ENCODE data around the gene A4GALT. TPM values are rescaled to one million over a fixed set of nuclear protein-coding genes. Genes with fewer than 3 reads are reported as not detected.
A peak's percentile ranks its signal among the peaks of the same experiment; 100 is the strongest.

Gene A4GALT
- total and polyA plus RNA-seq, 5 experiments from 2014 or later = not detected

DNA sequence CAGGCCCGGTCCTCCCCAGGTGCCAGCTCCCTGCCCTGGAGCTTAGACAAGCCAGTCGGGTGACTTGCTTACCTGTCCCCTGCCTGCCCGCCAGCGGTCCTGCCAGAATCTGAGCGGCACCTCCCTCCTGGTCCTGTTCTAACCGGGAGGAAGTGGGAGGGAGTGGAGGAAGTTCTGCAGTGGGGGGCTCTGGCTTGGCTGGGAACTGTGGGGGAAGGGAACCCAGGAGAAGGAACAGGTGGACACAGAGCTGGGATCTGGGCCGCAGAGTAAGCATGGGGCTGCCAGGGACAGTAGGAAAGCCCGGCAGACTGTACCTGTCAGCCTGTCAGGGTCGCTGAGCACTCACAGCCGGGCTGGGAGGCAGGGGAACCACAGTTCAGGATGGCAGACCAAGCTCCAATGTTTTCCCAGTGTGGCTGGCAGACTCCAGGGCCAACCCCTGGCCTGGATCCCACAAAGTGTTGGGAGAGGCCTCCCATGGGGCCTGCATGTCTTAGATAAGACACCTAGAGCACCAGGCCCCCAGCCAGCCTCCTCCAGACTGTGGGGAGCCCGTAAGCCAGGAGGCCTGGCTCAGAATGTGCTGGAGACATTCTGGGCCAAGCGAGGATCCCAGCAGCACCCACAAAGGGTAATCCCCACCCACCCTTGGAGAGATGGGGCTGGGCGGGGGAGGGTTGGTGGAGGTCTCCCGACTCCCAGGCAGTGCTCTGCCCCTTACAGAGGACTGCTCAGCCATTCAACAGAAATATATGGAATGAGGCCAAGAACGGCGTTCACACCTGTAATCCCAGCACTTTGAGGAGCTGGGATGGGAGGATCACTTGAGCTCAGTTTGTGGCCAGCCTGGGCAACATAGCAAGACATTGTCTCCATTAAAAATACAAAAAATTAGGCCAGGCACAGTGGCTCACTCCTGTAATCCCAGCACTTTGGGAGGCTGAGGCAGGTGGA is 73.8 kb downstream of the A4GALT start:
- DNase-seq = no peak

DNA sequence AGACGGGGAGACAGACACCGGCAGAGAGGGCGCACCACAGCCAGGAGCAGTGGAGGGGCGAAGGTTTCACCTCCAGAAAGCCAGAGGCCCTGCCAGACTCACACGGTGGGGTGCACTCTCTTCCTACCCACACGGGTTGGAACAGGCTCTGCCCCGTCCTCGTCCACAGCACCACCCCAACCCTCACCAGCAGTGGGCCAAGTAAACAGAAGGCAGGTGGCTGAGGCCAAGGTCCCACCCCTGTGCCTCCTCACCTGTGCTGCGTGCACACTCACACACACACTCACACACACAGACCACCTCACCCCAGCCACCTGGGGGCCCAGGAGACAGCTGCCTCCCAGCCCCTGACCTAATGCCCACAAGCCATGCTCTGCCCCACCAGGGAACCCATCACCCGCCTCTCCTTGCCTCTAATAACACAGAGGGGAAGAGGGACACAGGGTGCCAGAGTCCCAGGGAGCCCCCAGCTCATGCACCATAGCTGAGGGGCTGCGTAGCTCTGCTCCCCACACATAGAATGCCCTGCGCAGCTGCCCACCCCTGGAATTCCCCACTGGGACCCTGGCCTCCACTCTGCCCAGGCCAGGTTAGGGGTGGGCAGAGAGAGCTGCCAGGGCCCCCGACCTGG is 74.6 kb downstream of the A4GALT start:
- no peak for ATAC-seq
- Mint-ChIP-seq H3K27me3 (no peaks in the 10 kb centered on the region), H3K27ac (peak overlapping the region in 4 of 10 donors; percentile 36 to 77 (median 56)), H3K36me3 (no peaks in the 10 kb centered on the region), H3K4me1 (peaks cover 20 to 60% (median 52%) of the 10 kb centered on the region in 4 donors), H3K4me3 (peak overlapping the region in 3 of 10 donors; percentile 4 to 29 (median 12)), H3K9me3 (no peaks in the 10 kb centered on the region)
- DNase-seq = no peak
- POLR2A ChIA-PET = interaction anchor here (6.2 kb wide), 1 partner anchor 31 kb away, joined by 54 read pairs; the partner anchor contains the start of gene POLDIP3

More for the DNA sequence above, 73.8 kb downstream of the A4GALT start:
- Mint-ChIP-seq H3K27ac (peak overlapping the region in 5 of 10 donors; percentile 32 to 93 (median 88)), H3K4me1 (peaks cover 20 to 56% (median 50%) of the 10 kb centered on the region in 4 donors), H3K9me3 (no peaks in the 10 kb centered on the region), H3K36me3 (no peaks in the 10 kb centered on the region), H3K4me3 (peak overlapping the region in 9 of 10 donors; percentile 81 to 100 (median 97)), H3K27me3 (no peaks in the 10 kb centered on the region)
- no peak for ATAC-seq
- POLR2A ChIA-PET = interaction anchor here (0.6 to 6.2 kb wide), 2 partner anchors 32 to 49 kb away, joined by 4 to 54 read pairs; partner anchors contain the start of gene POLDIP3

DNA sequence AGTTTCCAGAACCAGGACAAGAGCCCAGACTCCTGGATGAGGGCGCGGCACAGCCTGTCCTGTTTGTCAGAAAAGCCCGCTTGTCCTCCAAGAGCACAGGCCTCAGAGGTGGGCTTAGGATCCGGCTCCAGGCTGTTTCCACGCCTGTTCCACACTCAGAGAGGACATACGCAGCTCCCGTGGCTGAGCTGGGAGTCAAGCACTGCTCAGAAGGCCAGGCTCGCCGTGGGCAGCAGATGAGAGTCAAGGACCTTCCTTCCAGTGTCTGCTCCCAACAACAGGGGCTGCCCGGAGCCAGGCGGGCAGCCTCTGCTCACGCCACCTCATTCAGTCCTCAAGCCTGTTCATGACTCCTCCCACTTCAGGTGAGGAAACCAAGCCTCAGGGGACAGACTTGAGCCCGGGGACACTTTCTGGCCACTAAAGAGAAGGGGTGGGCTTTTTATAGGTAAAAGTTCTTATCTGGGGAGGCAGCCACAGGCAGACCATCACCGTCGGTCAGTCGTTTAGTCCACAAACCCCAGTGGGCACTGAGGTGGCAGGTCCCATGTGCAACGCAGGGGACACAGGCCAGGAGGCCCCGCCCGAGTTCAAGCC is 75.2 kb downstream of the A4GALT start:
- Mint-ChIP-seq H3K27ac (peak overlapping the region in 3 of 10 donors; percentile 5 to 83 (median 83)), H3K36me3 (peaks cover 0 to 2% (median 0%) of the 10 kb centered on the region in 3 donors), H3K4me1 (peaks cover 20 to 63% (median 54%) of the 10 kb centered on the region in 4 donors), H3K4me3 (peak overlapping the region in 3 of 10 donors; percentile 22 to 48 (median 28)), H3K27me3 (no peaks in the 10 kb centered on the region), H3K9me3 (no peaks in the 10 kb centered on the region)
- no peak for DNase-seq
- POLR2A ChIA-PET = interaction anchor here (0.6 to 3.4 kb wide), 2 partner anchors 31 to 1177 kb away, joined by 3 to 12 read pairs; partner anchors contain the start of genes ACO2, PHF5A and POLDIP3
- ATAC-seq = no peak

DNA sequence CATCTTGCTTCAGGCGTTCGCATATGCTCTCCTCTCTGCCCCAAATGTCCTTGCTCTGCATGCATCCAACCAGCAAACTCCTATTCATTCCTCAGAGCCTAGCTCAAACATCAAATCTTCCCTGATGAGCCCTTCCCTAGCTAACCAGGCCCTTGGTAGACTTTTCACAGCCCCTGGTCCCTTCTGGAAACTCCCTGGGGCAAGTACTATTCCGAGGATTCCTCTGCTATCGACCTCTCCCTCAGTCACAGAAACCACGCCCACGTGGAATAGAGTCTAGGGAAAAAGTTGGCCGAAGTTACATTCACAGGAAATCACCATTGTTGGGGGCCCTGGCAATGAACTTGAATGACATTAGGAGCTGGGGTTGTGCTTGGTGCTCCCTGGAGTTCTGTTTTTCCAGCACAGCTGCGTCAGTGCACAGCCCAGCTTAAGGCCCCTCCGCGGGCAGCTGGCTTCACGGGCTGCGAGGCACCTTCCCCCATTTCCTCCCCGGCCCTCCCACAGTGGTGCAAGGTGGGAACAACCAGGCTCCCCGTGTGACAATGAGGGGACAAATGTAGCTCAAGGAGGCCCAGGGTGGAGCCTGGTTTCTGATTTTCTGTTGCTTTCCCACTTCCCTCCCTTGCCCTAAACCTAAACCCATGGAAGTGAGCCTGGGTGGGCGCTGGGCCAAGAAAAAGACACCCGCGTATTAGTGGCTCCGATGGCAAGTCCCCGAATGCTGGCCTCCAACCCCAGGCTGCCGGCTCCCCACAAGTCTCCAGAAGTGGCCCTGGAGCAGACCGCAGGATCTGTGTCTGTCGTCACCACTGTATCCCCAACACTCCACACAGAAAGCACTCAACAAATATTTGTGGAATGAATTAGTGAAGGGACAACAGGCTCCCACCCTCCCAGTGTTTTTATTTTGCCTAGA is 76.0 kb downstream of the A4GALT start:
- peak overlapping the region in 5 of 10 donors; percentile 5 to 83 (median 69) for H3K27ac Mint-ChIP-seq
- H3K27me3 Mint-ChIP-seq = no peaks in the 10 kb centered on the region
- H3K4me1 Mint-ChIP-seq = peaks cover 20 to 66% (median 55%) of the 10 kb centered on the region in 4 donors
- H3K4me3 Mint-ChIP-seq = peak overlapping the region in 3 of 10 donors; percentile 16 to 51 (median 22)
- H3K9me3 Mint-ChIP-seq = no peaks in the 10 kb centered on the region
- DNase-seq (no peak), ATAC-seq (no peak)
- POLR2A ChIA-PET = interaction anchor here (0.6 to 3.4 kb wide), 2 partner anchors 30 to 1176 kb away, joined by 3 to 12 read pairs; partner anchors contain the start of genes ACO2, PHF5A and POLDIP3
- H3K36me3 Mint-ChIP-seq = peaks cover 0 to 2% (median 0%) of the 10 kb centered on the region in 3 donors

DNA sequence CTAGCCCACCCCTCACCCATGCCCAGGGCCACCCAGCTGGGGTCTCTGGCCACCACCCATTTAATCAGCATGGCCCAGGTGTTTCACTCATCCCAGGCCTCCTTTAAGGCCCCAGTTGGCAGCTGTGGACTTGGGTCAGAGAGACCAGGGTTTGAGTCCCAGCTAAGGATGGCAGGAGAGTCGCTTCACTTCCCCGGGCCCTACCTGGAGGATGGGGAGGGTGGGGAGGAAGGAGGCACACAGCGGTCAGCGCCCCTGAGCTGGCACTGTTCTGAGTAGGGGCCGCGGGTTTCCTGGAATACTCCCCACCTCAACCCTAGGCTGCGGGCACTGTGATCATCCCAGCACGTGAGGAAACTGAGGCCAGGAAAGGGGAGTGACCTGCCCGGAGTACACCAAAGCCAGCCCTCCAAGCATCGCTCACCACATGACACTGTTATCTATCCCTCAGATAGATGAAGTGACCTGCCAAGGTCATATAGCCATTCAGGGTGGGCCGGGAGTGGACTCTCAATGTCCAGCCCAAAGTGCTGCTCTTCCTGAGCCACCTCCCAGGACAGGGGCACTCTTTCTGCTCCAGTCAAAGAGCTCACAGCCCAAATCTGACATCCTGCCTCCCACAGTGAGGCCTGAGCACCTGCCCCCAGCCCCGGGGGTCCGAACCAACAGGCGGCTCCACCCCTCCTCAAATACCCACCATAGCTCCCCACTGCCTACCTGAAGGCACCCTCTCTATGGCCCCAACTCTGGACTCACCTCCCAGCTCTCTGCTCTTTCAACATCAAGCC is 76.8 kb downstream of the A4GALT start:
- H3K4me3 Mint-ChIP-seq = peak overlapping the region in 1 of 10 donors; percentile 51
- POLR2A ChIA-PET = interaction anchor here (3.4 kb wide), 1 partner anchor 29 kb away, joined by 12 read pairs; the partner anchor contains the start of gene POLDIP3
- peaks cover 20 to 68% (median 53%) of the 10 kb centered on the region in 4 donors for H3K4me1 Mint-ChIP-seq
- peaks cover 0 to 2% (median 0%) of the 10 kb centered on the region in 3 donors for H3K36me3 Mint-ChIP-seq
- no peaks in the 10 kb centered on the region for H3K9me3 Mint-ChIP-seq
- H3K27ac Mint-ChIP-seq = peak overlapping the region in 4 of 10 donors; percentile 21 to 69 (median 52)
- DNase-seq (no peak), ATAC-seq (no peak)
- H3K27me3 Mint-ChIP-seq = no peaks in the 10 kb centered on the region

- H3K27me3 Mint-ChIP-seq = no peaks in the 10 kb centered on the region
- H3K36me3 Mint-ChIP-seq = peaks cover 0 to 2% (median 0%) of the 10 kb centered on the region in 3 donors
- peaks cover 17 to 62% (median 45%) of the 10 kb centered on the region in 4 donors for H3K4me1 Mint-ChIP-seq
- no peaks in the 10 kb centered on the region for H3K9me3 Mint-ChIP-seq
- POLR2A ChIA-PET = interaction anchor here (3.4 kb wide), 1 partner anchor 28 kb away, joined by 12 read pairs; the partner anchor contains the start of gene POLDIP3
- ATAC-seq (no peak), DNase-seq (no peak)
- peak overlapping the region in 1 of 10 donors; percentile 15 for H3K27ac Mint-ChIP-seq
- no peak overlapping the region for H3K4me3 Mint-ChIP-seq
Observed at GRCh38 chr22:42642806-42643633, 77.7 kb downstream of the A4GALT start.

Other genes starting within 250 kb of the A4GALT start
- gene RRP7A, start 201.1 kb downstream of the A4GALT start, total RNA-seq = 10 to 100 TPM; 57.4 to 66.2 TPM
- 10 to 100 TPM; 38.2 to 61.8 (median 52.1) TPM for gene RRP7A, start 201.1 kb downstream of the A4GALT start, polyA plus RNA-seq
- gene SERHL2, start 166.9 kb downstream of the A4GALT start, total RNA-seq = under 1 TPM; 0.69 to 0.81 TPM
- under 1 TPM in 2 of 3 donors, not detected in 1; 0.43 to 0.44 TPM for gene SERHL2, start 166.9 kb downstream of the A4GALT start, polyA plus RNA-seq
- 10 to 100 TPM; 81.1 to 85.8 TPM for gene POLDIP3, start 106.0 kb downstream of the A4GALT start, total RNA-seq
- gene POLDIP3, start 106.0 kb downstream of the A4GALT start, polyA plus RNA-seq = 10 to 100 TPM; 60.7 to 93.6 (median 70.5) TPM
- gene ATP5MGL, start 80.3 kb downstream of the A4GALT start, total RNA-seq = 1 to 10 TPM; 2.6 to 3.0 TPM
- under 1 TPM in 1 of 3 donors, not detected in 2; 0.23 TPM for gene ATP5MGL, start 80.3 kb downstream of the A4GALT start, polyA plus RNA-seq
- 10 to 100 TPM; 34.7 to 36.5 TPM for gene CYB5R3, start 71.5 kb downstream of the A4GALT start, total RNA-seq
- 10 to 100 TPM; 37.1 to 70.2 (median 37.9) TPM for gene CYB5R3, start 71.5 kb downstream of the A4GALT start, polyA plus RNA-seq
- gene ARFGAP3, start 136.4 kb upstream of the A4GALT start, total RNA-seq = 10 to 100 TPM; 32.9 to 34.1 TPM
- 10 to 100 TPM; 22.3 to 44.7 (median 25.1) TPM for gene ARFGAP3, start 136.4 kb upstream of the A4GALT start, polyA plus RNA-seq

All from naive thymus-derived CD8-positive, alpha-beta T cell (primary cell).